Subcutaneous adipose tissue (tissue), 4 donors: ENCODE measurements around the gene JSRP1. TPM values are rescaled to one million over a fixed set of nuclear protein-coding genes. Genes with fewer than 3 reads are reported as not detected.

ENCODE experiments used
- CTCF ChIP-seq: fragments of 450-650 bp; IDR thresholded peaks from one replicate; pipeline ENCODE4 v1.5.1; 2016; ENCODE audit warnings: low read depth, mild to moderate bottlenecking, control low read depth, antibody characterized with exemption, moderate library complexity
- total RNA-seq, 4 donors: library from RNA; depleted of rRNA; stranded (reverse); fragments of >200 nt; gene quantifications; one replicate each; pipeline ENCODE4 v1.1.0, GENCODE V29; 2016

The JSRP1 gene
- total RNA-seq, 4 donors from 2014 or later = not detected

GRCh38 chr19:2268480-2268830 lies 12.2 kb upstream of the JSRP1 start:
- TF ChIP-seq CTCF = no peak

- TF ChIP-seq CTCF = no peak
Measured at GRCh38 chr19:2266183-2266993, 10.2 kb upstream of the JSRP1 start.

- no peak for TF ChIP-seq CTCF
Measured at GRCh38 chr19:2261438-2262172, 5.4 kb upstream of the JSRP1 start.

- no peak for TF ChIP-seq CTCF
Measured at GRCh38 chr19:2260341-2260805, 4.2 kb upstream of the JSRP1 start.

GRCh38 chr19:2259336-2259735 lies 3.1 kb upstream of the JSRP1 start:
- TF ChIP-seq CTCF = no peak

- no peak for TF ChIP-seq CTCF
Measured at GRCh38 chr19:2255112-2255845, 938 bp downstream of the JSRP1 start.
